HepG2 (cell line): ENCODE measurements around the gene RSPH9. TPM values are rescaled to one million over a fixed set of nuclear protein-coding genes. Genes with fewer than 3 reads are reported as not detected.

Experiments
- ATAD3A ChIP-seq: sonication (generic); formaldehyde crosslinking; IDR thresholded peaks from 2 replicates; pipeline ENCODE4 v1.4.0; 2020; ENCODE audit warnings: missing genetic modification reagents
- ESRRA ChIP-seq: sonication (generic); formaldehyde crosslinking; IDR thresholded peaks from 2 replicates; pipeline ENCODE4 v1.5.1; 2020; ENCODE audit warnings: mild to moderate bottlenecking, low read depth, missing genetic modification reagents
- HES4 ChIP-seq: sonication (generic); formaldehyde crosslinking; IDR thresholded peaks from 2 replicates; pipeline ENCODE4 v1.9.0; 2021; ENCODE audit warnings: mild to moderate bottlenecking, missing genetic modification reagents, borderline replicate concordance
- IKZF4 ChIP-seq: sonication (generic); formaldehyde crosslinking; IDR thresholded peaks from 2 replicates; pipeline ENCODE4 v1.5.1; 2020; ENCODE audit warnings: borderline replicate concordance, mild to moderate bottlenecking, low read depth, missing genetic modification reagents; ENCODE audit errors: not compliant biosample characterization
- ISX ChIP-seq: sonication (generic); formaldehyde crosslinking; conservative IDR thresholded peaks from 2 replicates; pipeline ENCODE4 v1.5.0; 2020; ENCODE audit warnings: missing genetic modification reagents
- JUND ChIP-seq: sonication (generic); formaldehyde crosslinking; IDR thresholded peaks from 2 replicates; pipeline ENCODE4 v1.8.0; 2022; ENCODE audit warnings: mild to moderate bottlenecking, missing genetic modification reagents
- NFE2L1 ChIP-seq: sonication (generic); formaldehyde crosslinking; IDR thresholded peaks from 2 replicates; pipeline ENCODE4 v1.4.0; 2020; ENCODE audit warnings: missing genetic modification reagents, mild to moderate bottlenecking, borderline replicate concordance
- NFE2L2 ChIP-seq: fragments of 150-350 bp; IDR thresholded peaks from 2 replicates; pipeline ENCODE4 v1.6.1; 2014; ENCODE audit warnings: low read length
- PHF21A ChIP-seq: sonication (generic); formaldehyde crosslinking; IDR thresholded peaks from 2 replicates; pipeline ENCODE4 v1.5.0; 2020; ENCODE audit warnings: mild to moderate bottlenecking, missing genetic modification reagents
- SRY ChIP-seq: sonication (generic); formaldehyde crosslinking; IDR thresholded peaks from 2 replicates; pipeline ENCODE4 v1.8.0; 2022; ENCODE audit warnings: mild to moderate bottlenecking, missing genetic modification reagents
- TFE3 ChIP-seq: IDR thresholded peaks from 2 replicates; pipeline ENCODE4 v1.6.1; 2016
- ZBTB37 ChIP-seq: sonication (generic); formaldehyde crosslinking; IDR thresholded peaks from 2 replicates; pipeline ENCODE4 v1.4.0; 2020; ENCODE audit warnings: mild to moderate bottlenecking, missing genetic modification reagents
- ZNF343 ChIP-seq: sonication (generic); formaldehyde crosslinking; IDR thresholded peaks from 2 replicates; pipeline ENCODE4 v1.4.0; 2020; ENCODE audit warnings: mild to moderate bottlenecking, missing genetic modification reagents
- ZNF580 ChIP-seq: IDR thresholded peaks from 2 replicates; pipeline ENCODE4 v1.6.1; 2016; ENCODE audit warnings: low read depth, borderline replicate concordance
- ZNF704 ChIP-seq: sonication (generic); formaldehyde crosslinking; IDR thresholded peaks from 2 replicates; pipeline ENCODE4 v1.8.1; 2023; ENCODE audit warnings: mild to moderate bottlenecking, inconsistent platforms, moderate library complexity, missing genetic modification reagents, borderline replicate concordance
- polyA plus RNA-seq, 8 experiments: library from polyadenylated mRNA; depleted of rRNA in 3 of 8; stranded (reverse) in 7 of 8; unstranded in 1 of 8; fragments of >200 nt; fragmentation: Illumina TruSeq in 4 of 8; extraction: Trizol in 4 of 8; gene quantifications; 2 replicates each; pipeline versions ENCODE4 v1.2.1 to v1.2.3, GENCODE V29; 2011 to 2016; ENCODE audit warnings: low read depth in 4 of 8, missing spikeins in 1 of 8, mixed read lengths in 1 of 8; ENCODE audit not compliant: insufficient read depth in 1 of 8
- total RNA-seq, 5 experiments: library from RNA; depleted of rRNA; stranded (reverse); fragments of >200 nt; fragmentation: Illumina TruSeq; extraction: Trizol; gene quantifications; 2 replicates each; pipeline ENCODE4 v1.2.3, GENCODE V29; 2016; ENCODE audit warnings: low read depth in 1 of 5
- TF ChIP-seq, protein P1 (sequence below): sonication (generic); formaldehyde crosslinking; IDR thresholded peaks from 2 replicates; pipeline ENCODE4 v1.4.0; 2020; ENCODE audit warnings: missing genetic modification reagents
- TF ChIP-seq, protein P2 (sequence below): IDR thresholded peaks from 2 replicates; pipeline ENCODE4 v1.6.1; 2012; ENCODE audit warnings: low read length, improper control_type of control experiment

Gene RSPH9
- total and polyA plus RNA-seq, 2 of the 13 experiments (the other 11 are each of a cell fraction or from before 2014, with no cell fraction given): 0.04 TPM; not detected in 1

- TF ChIP-seq HES4 (peak; percentile 95; the same call in 1 of the 2 replicates), ESRRA (CRISPR knock-in tag) (peak; percentile 32; the same call in 1 of the 2 replicates), ZNF580 (CRISPR knock-in tag) (peak; percentile 30; the same call in 1 of the 2 replicates), ZNF343 (CRISPR knock-in tag) (no peak), NFE2L2 (no peak), JUND (no peak), ISX (CRISPR knock-in tag) (peak; percentile 88), SRY (CRISPR knock-in tag) (no peak; the same call in none of the 2 replicates), ZNF704 (CRISPR knock-in tag) (no peak), NFE2L1 (no peak), PHF21A (peak; percentile 92), IKZF4 (peak; percentile 72), ZBTB37 (CRISPR knock-in tag) (0 out of 2 replicates have a peak, but pooled peaks have one; percentile 41), ATAD3A (CRISPR knock-in tag) (no peak), TFE3 (CRISPR knock-in tag) (peak; percentile 65)
- TF ChIP-seq, protein P1, sequence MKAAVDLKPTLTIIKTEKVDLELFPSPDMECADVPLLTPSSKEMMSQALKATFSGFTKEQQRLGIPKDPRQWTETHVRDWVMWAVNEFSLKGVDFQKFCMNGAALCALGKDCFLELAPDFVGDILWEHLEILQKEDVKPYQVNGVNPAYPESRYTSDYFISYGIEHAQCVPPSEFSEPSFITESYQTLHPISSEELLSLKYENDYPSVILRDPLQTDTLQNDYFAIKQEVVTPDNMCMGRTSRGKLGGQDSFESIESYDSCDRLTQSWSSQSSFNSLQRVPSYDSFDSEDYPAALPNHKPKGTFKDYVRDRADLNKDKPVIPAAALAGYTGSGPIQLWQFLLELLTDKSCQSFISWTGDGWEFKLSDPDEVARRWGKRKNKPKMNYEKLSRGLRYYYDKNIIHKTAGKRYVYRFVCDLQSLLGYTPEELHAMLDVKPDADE (CRISPR knock-in tag): 0 out of 2 replicates have a peak, but pooled peaks have one; percentile 68
- TF ChIP-seq, protein P2, sequence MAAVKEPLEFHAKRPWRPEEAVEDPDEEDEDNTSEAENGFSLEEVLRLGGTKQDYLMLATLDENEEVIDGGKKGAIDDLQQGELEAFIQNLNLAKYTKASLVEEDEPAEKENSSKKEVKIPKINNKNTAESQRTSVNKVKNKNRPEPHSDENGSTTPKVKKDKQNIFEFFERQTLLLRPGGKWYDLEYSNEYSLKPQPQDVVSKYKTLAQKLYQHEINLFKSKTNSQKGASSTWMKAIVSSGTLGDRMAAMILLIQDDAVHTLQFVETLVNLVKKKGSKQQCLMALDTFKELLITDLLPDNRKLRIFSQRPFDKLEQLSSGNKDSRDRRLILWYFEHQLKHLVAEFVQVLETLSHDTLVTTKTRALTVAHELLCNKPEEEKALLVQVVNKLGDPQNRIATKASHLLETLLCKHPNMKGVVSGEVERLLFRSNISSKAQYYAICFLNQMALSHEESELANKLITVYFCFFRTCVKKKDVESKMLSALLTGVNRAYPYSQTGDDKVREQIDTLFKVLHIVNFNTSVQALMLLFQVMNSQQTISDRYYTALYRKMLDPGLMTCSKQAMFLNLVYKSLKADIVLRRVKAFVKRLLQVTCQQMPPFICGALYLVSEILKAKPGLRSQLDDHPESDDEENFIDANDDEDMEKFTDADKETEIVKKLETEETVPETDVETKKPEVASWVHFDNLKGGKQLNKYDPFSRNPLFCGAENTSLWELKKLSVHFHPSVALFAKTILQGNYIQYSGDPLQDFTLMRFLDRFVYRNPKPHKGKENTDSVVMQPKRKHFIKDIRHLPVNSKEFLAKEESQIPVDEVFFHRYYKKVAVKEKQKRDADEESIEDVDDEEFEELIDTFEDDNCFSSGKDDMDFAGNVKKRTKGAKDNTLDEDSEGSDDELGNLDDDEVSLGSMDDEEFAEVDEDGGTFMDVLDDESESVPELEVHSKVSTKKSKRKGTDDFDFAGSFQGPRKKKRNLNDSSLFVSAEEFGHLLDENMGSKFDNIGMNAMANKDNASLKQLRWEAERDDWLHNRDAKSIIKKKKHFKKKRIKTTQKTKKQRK: no peak
Measured at GRCh38 chr6:43629505-43630300, 15.1 kb upstream of the RSPH9 start (continued).
